Mesothelial cell of epicardium (in vitro differentiated cells): ENCODE results near the gene LEMD2. TPM values are rescaled to one million over a fixed set of nuclear protein-coding genes. Genes with fewer than 3 reads are reported as not detected.

Source experiments
- DNase-seq, 2 experiments: peaks; one replicate each; pipeline ENCODE4 v3.0.0; 2021; ENCODE audit warnings: low spot score in 2 of 2; ENCODE audit not compliant: unreplicated experiment in 2 of 2
- H3K27ac Mint-ChIP-seq: 2 replicates; pipeline ENCODE4 v1.8.0; 2021; ENCODE audit warnings: mixed read lengths
- H3K27me3 Mint-ChIP-seq: 2 replicates; pipeline ENCODE4 v1.8.0; 2021; ENCODE audit warnings: low read depth, mixed read lengths
- H3K36me3 Mint-ChIP-seq: 2 replicates; pipeline ENCODE4 v1.8.0; 2021; ENCODE audit warnings: mixed read lengths
- H3K4me1 Mint-ChIP-seq: 2 replicates; pipeline ENCODE4 v1.8.0; 2021; ENCODE audit warnings: mixed read lengths
- H3K4me3 Mint-ChIP-seq: 2 replicates; pipeline ENCODE4 v1.8.0; 2021; ENCODE audit warnings: mild to moderate bottlenecking, moderate library complexity, mixed read lengths
- H3K9me3 Mint-ChIP-seq: 2 replicates; pipeline ENCODE4 v1.8.0; 2021; ENCODE audit warnings: mixed read lengths
- CTCF ChIP-seq: fragments of 200-600 bp; sonication (generic); IDR thresholded peaks from one replicate; pipeline ENCODE4 v1.5.0; 2021; ENCODE audit warnings: antibody characterized with exemption; ENCODE audit not compliant: unreplicated experiment
- total RNA-seq: library from RNA; stranded (reverse); gene quantifications from 3 replicates; pipeline ENCODE4 v1.2.1, GENCODE V29; 2021

LEMD2 gene
- total RNA-seq, 1 donor from 2014 or later: 85.3 TPM

- no peaks in the 10 kb centered on the region for H3K9me3 Mint-ChIP-seq
- H3K36me3 Mint-ChIP-seq: no peaks in the 10 kb centered on the region
- peaks cover 14% of the 10 kb centered on the region for H3K4me1 Mint-ChIP-seq
- no peak overlapping the region for H3K27ac Mint-ChIP-seq
- no peak for TF ChIP-seq CTCF
- no peak overlapping the region for H3K4me3 Mint-ChIP-seq
- no peak for DNase-seq
- peaks cover 19% of the 10 kb centered on the region for H3K27me3 Mint-ChIP-seq
Observed at GRCh38 chr6:33726696-33727095, 62.2 kb downstream of the LEMD2 start.

GRCh38 chr6:33725891-33726673 is 62.8 kb downstream of the LEMD2 start:
- H3K36me3 Mint-ChIP-seq: no peaks in the 10 kb centered on the region
- H3K4me1 Mint-ChIP-seq: peaks cover 8% of the 10 kb centered on the region
- H3K27me3 Mint-ChIP-seq: peaks cover 22% of the 10 kb centered on the region
- H3K4me3 Mint-ChIP-seq: no peak overlapping the region
- H3K9me3 Mint-ChIP-seq: no peaks in the 10 kb centered on the region
- TF ChIP-seq CTCF: no peak
- no peak overlapping the region for H3K27ac Mint-ChIP-seq
- no peak for DNase-seq

GRCh38 chr6:33725222-33725621 is 63.7 kb downstream of the LEMD2 start:
- DNase-seq: no peak
- Mint-ChIP-seq H3K27ac (no peak overlapping the region), H3K36me3 (no peaks in the 10 kb centered on the region), H3K9me3 (no peaks in the 10 kb centered on the region), H3K4me1 (peaks cover 6% of the 10 kb centered on the region), H3K27me3 (peaks cover 25% of the 10 kb centered on the region), H3K4me3 (no peak overlapping the region)
- no peak for TF ChIP-seq CTCF

- H3K4me1 Mint-ChIP-seq: peaks cover 6% of the 10 kb centered on the region
- peaks cover 25% of the 10 kb centered on the region for H3K27me3 Mint-ChIP-seq
- no peak overlapping the region for H3K27ac Mint-ChIP-seq
- DNase-seq: no peak
- H3K9me3 Mint-ChIP-seq: no peaks in the 10 kb centered on the region
- no peak for TF ChIP-seq CTCF
- no peaks in the 10 kb centered on the region for H3K36me3 Mint-ChIP-seq
- H3K4me3 Mint-ChIP-seq: no peak overlapping the region
Observed at GRCh38 chr6:33724102-33725023, 64.6 kb downstream of the LEMD2 start.

GRCh38 chr6:33723371-33724085 is 65.4 kb downstream of the LEMD2 start:
- peaks cover 28% of the 10 kb centered on the region for H3K27me3 Mint-ChIP-seq
- H3K36me3 Mint-ChIP-seq: no peaks in the 10 kb centered on the region
- TF ChIP-seq CTCF: no peak
- no peaks in the 10 kb centered on the region for H3K9me3 Mint-ChIP-seq
- peaks cover 6% of the 10 kb centered on the region for H3K4me1 Mint-ChIP-seq
- no peak overlapping the region for H3K4me3 Mint-ChIP-seq
- H3K27ac Mint-ChIP-seq: no peak overlapping the region
- DNase-seq: no peak
